ENCODE data around the gene ATG5.

The ATG5 gene

GRCh38 chr6:106300020-106300780, 25.4 kb downstream of the ATG5 start:
- H3K27ac ChIP-seq = no peak overlapping the region
- DNase-seq (ENCODE audit: low spot score) = no peak
- POLR2A ChIA-PET (ENCODE audit: low non-redundant PET) = no interaction called here
- CTCF ChIA-PET = interaction anchor here (0.7 kb wide), 1 partner anchor 410 kb away, joined by 3 read pairs; no protein-coding TSS in a partner anchor
- TF ChIP-seq CTCF (conservative IDR thresholded peaks at IDR 0.05; ENCODE audit: low read depth) = no peak

GRCh38 chr6:106293116-106293515, 32.4 kb downstream of the ATG5 start:
- no peak overlapping the region for H3K27ac ChIP-seq
- no peak for TF ChIP-seq CTCF (conservative IDR thresholded peaks at IDR 0.05; ENCODE audit: low read depth)
- DNase-seq (ENCODE audit: low spot score) = no peak
- CTCF ChIA-PET = interaction anchor here (0.6 kb wide), 1 partner anchor 198 kb away, joined by 5 read pairs; no protein-coding TSS in a partner anchor
- POLR2A ChIA-PET (ENCODE audit: low non-redundant PET) = no interaction called here

GRCh38 chr6:106290954-106291353, 34.6 kb downstream of the ATG5 start:
- no peak for TF ChIP-seq CTCF (conservative IDR thresholded peaks at IDR 0.05; ENCODE audit: low read depth)
- ChIA-PET CTCF (no interaction called here), POLR2A (ENCODE audit: low non-redundant PET) (no interaction called here)
- H3K27ac ChIP-seq = no peak overlapping the region
- DNase-seq (ENCODE audit: low spot score) = no peak

- CTCF ChIA-PET = interaction anchor here (0.6 kb wide), 1 partner anchor 50 kb away, joined by 3 read pairs; no protein-coding TSS in a partner anchor
- POLR2A ChIA-PET (ENCODE audit: low non-redundant PET) = no interaction called here
- no peak for TF ChIP-seq CTCF (conservative IDR thresholded peaks at IDR 0.05; ENCODE audit: low read depth)
- no peak overlapping the region for H3K27ac ChIP-seq
- DNase-seq (ENCODE audit: low spot score) = no peak
Observed at GRCh38 chr6:106290032-106290431, 35.5 kb downstream of the ATG5 start.

GRCh38 chr6:106287215-106287614, 38.3 kb downstream of the ATG5 start:
- no peak for DNase-seq (ENCODE audit: low spot score)
- H3K27ac ChIP-seq = no peak overlapping the region
- TF ChIP-seq CTCF (conservative IDR thresholded peaks at IDR 0.05; ENCODE audit: low read depth) = no peak
- CTCF ChIA-PET = interaction anchor here (0.7 kb wide), 1 partner anchor 1719 kb away, joined by 4 read pairs; no protein-coding TSS in a partner anchor
- POLR2A ChIA-PET (ENCODE audit: low non-redundant PET) = no interaction called here

- DNase-seq (ENCODE audit: low spot score) = no peak
- POLR2A ChIA-PET (ENCODE audit: low non-redundant PET) = no interaction called here
- TF ChIP-seq CTCF (conservative IDR thresholded peaks at IDR 0.05; ENCODE audit: low read depth) = no peak
- no peak overlapping the region for H3K27ac ChIP-seq
- CTCF ChIA-PET = interaction anchor here (0.6 to 0.7 kb wide), 2 partner anchors 414 to 1719 kb away, joined by 3 to 4 read pairs; no protein-coding TSS in a partner anchor
Observed at GRCh38 chr6:106286746-106287145, 38.8 kb downstream of the ATG5 start.

Measured in RWPE1 (cell line).